ENCODE data around the gene CDKL5.

CDKL5 gene

GRCh38 chrX:18702362-18703195, 277.2 kb downstream of the CDKL5 start:
- DNase-seq = no peak
